ENCODE results near the gene CDC14B.
A peak's percentile ranks its signal among the peaks of the same experiment; 100 is the strongest.
"Not testable (repeated sequence)": the region's sequence is repeated elsewhere in the genome, so short reads cannot be mapped to it uniquely, and the experiment has no call there.

Gene CDC14B

DNA sequence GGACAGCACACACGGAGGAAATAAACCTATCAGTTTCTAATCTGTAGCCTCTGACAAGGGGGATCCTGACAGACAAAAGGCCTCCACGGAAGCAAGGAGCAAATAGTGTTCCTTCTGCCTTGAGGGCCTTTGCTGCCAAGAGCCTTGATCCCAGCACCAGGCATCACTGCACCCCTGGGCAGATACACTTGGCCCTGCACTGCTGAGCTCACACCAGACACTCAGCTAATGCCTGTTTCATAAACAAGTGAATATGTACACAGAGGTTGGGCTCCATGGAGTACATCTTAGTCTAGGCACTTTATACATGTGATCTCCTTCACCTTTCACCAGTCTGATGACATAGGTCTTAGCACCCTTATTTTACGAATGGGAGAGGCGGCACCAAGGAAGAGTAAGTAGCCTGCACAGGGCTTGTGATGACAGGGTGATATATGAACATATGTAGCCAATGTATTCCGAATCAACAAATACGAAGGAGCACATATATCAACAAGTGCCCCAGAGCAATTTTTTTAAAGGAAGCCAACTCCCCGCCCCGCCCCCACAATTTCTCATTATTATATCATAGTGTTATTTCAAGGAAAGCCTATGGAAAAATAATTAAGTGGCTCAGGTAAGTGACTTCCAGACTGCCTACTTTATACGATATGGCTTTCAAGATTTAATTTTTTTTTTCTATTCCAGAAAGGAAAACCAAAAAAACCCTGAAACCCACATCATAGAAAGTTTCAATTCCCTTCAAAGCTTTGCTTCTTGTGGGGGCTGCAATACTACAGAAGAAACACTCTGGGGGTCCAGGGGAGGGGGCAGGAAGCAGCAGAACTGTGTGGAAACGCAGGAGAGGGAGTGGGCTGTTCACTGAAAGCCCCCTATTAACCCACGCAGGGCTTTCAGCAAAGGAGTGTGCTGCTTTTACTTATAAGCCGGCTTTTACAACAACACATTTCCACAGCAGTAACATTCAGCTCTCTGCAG, 32.0 kb downstream of the CDC14B start:
- DNase-seq (ENCODE audit: low read depth in 1 of 2, low spot score in 1 of 2), result no peak

DNA sequence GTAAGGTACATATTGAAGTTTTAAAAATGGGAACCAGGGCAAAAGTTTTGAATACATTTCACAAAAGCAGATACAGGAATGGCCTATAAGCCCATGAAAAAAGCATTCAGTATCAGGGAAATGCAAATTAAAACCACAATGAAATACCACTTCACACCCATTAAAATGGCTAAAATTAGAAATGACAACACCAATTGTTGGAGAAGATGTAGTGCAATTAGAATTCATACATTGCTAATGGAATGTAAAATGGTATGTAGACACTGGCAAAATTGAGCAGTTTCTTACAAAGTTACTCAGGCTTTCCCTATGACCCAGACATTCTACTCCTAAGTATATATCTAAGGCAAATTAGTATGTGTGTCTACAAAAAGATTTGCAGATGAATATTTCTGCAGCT, 34.2 kb downstream of the CDC14B start:
- no peak for DNase-seq (ENCODE audit: low read depth in 1 of 2, low spot score in 1 of 2)

DNA sequence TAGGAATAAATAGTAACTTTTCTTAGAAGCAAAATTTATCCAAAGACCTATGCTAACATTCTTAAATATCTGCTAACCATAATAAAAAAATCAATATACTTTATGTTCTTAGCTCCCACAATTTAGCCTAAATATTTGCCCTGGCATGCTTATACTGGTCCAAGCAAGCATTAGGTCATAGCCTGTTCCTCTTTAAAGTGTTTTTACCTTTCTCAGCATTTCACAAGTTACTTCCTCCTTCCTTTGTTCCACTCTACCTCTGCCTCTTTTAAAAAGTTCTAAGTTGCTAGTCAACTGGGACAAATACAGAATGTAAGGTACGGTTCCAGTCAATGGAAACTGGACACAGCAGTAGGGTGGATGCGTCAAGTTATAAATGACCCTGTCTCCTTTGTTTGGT, 37.4 kb downstream of the CDC14B start:
- DNase-seq (ENCODE audit: low read depth in 1 of 2, low spot score in 1 of 2), result not testable (repeated sequence)

- no peak for DNase-seq (ENCODE audit: low read depth in 1 of 2, low spot score in 1 of 2)
Observed at GRCh38 chr9:96581786-96582185, 37.9 kb downstream of the CDC14B start.

DNA sequence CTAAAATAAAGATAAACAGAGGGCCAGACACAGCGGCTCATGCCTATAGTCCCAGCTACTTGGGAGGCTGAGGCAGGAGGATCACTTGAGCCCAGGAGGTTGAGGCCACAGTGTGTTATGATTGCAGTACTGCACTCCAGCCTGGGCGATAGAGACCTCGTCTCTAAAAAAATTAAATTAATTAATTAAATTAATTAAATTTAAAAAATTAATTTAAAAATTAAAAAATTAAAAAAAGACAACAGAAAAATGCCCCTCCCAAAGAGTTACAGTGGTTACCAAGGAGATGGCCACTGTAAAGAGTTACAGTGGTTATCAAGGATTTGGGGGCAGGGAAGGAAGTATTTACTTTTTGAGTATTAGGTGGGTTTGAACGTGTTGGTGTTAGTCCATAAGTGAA, 38.3 kb downstream of the CDC14B start:
- DNase-seq (ENCODE audit: low read depth in 1 of 2, low spot score in 1 of 2), result no peak

DNA sequence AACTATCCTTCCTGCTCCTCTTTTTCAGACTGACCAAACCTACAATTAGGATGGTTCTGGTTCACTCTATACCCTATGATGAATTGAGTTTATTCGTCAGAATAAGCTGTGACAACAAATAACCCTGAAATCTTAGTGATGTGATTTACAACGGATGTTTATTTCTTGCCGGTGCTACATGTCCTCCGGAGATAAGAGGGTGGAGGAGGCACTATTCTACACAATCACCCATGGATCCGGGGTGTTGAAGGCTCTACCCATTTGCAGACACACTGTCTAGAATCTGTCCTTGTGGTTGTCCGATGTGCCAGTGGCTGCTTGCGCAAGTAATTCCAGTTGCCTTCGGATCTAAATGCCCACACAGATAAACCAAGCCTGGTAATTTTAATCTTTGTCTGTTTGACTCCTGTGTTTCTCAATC, 44.7 kb downstream of the CDC14B start:
- no peak for DNase-seq (ENCODE audit: low read depth in 1 of 2, low spot score in 1 of 2)

- no peak for DNase-seq (ENCODE audit: low read depth in 1 of 2, low spot score in 1 of 2)
Observed at GRCh38 chr9:96574455-96574854, 45.2 kb downstream of the CDC14B start.

- DNase-seq (ENCODE audit: low read depth in 1 of 2, low spot score in 1 of 2), result no peak
Observed at GRCh38 chr9:96567203-96567700, 52.4 kb downstream of the CDC14B start.

DNA sequence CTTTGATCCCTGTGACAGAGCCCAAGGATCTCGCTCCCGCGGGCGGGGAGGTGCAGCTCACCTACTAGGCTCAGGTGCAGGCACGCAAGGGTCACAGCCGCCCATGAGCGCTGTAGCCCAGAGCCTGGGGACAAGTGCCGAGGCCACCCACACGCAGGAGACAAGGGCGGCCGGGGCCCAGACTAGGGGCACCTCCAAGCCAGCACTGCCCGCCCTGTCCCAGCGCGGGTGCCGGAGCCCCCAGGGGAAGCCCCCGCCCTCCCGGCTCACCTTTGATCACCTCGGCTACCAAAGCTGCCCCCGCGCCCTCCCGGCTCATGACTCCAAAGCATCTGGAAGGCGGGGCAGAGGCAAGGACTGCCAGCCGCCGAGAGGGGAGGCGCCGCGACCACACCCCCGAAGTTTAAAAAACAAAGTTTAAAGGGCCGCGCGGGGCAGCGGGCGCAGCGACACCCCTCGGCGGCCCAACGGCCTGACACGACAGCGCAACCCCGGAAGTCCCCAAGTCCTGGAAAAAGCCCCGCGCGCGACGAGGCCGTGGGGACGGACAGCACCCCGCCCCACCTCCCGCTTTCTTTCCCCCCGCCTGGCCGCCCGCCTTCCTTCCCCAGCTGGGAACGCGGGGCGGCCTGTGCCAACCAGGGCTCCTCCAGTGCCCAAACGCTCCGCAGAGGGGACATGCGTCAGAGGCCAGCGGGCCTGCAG, 53.0 kb downstream of the CDC14B start:
- peak; percentile 71 to 72 for DNase-seq (ENCODE audit: low read depth in 1 of 2, low spot score in 1 of 2)

DNA sequence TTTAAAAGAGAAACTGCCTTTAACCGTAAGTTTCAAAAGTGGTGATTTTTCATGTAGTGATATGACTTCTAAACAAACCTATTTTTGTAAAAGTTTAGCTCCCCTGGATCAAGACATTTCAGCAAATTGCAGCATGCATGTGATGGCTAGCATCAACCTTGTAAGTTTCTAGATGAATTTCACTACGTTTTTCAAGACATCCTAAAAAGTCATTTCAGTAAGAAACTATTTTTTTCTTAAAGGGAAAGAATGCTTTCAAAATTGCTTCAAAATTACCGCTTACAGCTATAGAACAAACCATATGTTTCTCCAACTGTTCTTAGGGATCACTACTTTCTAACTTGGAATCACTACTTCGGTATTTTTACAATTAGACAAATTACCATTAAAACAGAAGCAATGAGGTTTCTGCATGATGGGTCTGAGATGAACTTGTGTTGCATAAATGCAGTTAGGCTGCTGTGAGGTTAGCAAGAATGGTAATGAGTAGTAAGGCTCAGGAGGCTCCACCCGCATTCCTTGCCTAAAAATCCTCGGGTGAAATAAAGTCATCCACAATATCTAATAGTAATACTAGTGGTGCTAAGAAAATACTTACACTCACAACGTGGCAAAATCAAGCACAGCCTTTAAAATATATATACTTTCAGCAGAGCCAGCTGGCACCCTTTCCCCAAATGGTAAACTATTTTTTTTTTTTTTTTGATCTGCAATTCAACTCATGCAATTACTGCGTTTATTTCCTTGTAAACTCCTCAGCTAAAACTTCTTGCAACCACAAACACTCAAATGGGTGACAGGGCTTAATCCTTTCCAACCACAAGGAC, 53.8 kb downstream of the CDC14B start:
- DNase-seq (ENCODE audit: low read depth in 1 of 2, low spot score in 1 of 2), result no peak

GRCh38 chr9:96564217-96564616, 55.4 kb downstream of the CDC14B start:
- no peak for DNase-seq (ENCODE audit: low read depth in 1 of 2, low spot score in 1 of 2)

GRCh38 chr9:96559339-96559943, 60.2 kb downstream of the CDC14B start:
- no peak for DNase-seq (ENCODE audit: low read depth in 1 of 2, low spot score in 1 of 2)

- no peak for DNase-seq (ENCODE audit: low read depth in 1 of 2, low spot score in 1 of 2)
Observed at GRCh38 chr9:96557921-96558320, 61.7 kb downstream of the CDC14B start.

GRCh38 chr9:96556701-96557461, 62.8 kb downstream of the CDC14B start:
- no peak for DNase-seq (ENCODE audit: low read depth in 1 of 2, low spot score in 1 of 2)

GRCh38 chr9:96555567-96556386, 63.9 kb downstream of the CDC14B start:
- DNase-seq (ENCODE audit: low read depth in 1 of 2, low spot score in 1 of 2), result no peak

DNA sequence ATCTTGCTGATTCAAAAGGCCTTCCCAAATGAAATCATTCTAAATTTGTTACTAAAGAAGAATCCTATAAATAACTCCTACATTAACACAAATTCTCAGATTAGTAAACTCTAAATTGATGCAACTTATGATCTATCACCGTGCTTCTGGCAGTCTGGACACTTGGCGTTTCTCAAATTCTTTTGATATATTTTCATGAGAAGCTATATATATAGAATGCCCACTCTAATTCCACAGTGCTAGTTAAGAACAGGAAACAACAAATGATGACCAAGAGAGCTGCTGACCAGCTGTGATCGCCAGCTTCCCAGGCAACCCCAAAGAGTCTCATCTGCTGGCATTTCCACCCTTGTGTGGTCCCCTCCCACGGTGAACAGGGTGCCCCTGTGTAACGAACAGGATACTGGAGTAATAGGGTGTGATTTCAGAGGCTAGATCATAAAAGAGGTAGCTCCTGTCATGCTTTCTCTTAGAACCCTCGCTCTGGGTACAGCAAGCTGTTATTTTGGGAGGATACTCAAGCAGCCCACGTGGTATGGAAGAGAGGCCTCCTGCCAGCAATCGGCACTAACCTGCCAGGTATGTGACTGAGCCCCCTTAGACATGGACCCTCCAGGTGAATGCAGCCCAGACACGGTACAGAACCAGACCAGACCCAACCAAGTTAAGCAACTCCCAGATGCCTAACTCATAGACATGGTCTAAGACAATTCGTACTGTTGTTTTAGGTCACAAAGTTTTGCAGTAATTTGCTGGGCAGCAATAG, 64.7 kb downstream of the CDC14B start:
- no peak for DNase-seq (ENCODE audit: low read depth in 1 of 2, low spot score in 1 of 2)

DNA sequence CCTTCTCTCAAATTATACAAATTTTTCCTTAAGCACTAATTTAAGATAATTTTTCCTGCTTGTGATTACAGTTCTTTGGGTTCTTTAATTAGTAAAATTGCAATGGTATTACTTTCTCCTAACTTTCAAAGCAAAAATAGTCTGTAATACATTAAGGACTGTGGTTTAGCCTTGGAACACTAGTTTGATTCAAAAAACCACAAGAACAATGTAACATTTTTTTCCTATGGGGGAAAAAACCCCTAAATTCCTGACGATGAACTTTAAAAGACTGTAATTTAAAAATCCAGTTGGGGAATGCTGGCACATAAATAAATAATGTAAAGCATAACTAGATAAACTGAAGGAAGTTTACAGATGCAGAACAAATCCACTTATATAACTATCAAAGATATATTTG, 65.3 kb downstream of the CDC14B start:
- no peak for DNase-seq (ENCODE audit: low read depth in 1 of 2, low spot score in 1 of 2)

GRCh38 chr9:96553070-96553469, 66.6 kb downstream of the CDC14B start:
- no peak for DNase-seq (ENCODE audit: low read depth in 1 of 2, low spot score in 1 of 2)

Data from activated T-helper 1 cell treated with anti-CD3 and anti-CD28 coated beads, Interleukin-2, amount 50 U/mL, for 16 hours (primary cell).